ENCODE data around the gene CDC42BPB.
A peak's percentile ranks its signal among the peaks of the same experiment; 100 is the strongest.

CDC42BPB gene

DNA sequence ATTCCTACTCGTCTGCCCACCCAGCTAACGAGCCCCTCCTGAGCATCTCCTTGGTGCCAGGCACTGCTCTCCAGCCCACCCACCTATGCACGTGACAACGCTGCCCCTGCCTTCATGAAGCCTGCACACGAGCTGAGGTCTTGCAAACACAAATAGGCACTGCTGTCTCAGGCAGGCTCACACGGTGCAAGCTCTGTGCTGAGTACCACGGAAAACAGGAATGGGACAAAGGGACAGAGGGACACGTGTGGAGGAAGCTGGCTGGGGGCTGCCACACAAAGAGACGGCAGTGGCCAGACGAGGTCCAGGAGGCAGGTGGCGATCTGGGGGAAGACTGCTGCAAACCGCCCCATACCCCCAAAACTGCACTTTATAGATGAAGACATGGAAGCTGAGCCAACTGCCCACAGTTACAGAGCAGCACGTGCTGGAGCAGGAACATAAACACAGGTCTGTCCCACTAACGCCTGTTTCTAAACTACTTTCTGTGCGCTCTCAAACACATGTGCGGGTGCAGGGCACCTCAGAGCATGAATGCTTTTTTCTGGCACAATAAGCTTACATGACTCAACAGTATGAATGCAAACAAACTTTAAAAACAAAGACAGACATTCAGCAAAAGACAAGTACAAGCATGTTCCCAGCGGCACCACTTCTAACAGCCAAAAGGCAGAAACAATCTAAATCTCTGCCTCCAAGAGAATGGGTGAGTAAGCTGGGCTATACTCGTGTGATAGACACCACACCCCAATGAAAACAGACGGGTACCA is 70.4 kb downstream of the CDC42BPB start:
- peak; percentile 30 for DNase-seq

DNA sequence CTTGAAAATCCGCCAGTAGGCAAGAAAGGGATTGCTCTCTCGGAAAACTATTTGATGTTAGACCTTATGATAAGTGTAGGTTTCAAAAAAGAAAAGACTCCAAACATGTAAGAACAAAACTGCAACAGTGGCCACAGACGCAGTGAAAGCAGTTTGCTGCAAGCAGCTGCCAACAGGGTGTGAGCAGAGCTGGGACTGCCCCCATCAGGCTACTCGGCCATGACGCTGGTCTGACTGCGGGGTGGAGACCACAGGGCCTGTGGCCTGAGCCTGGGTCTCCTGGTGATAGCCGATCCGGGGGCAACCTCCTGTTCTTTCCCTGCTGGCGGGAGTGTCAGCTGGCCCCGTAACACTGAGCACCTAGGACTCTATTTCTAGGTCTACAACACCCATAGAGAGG is 71.7 kb downstream of the CDC42BPB start:
- DNase-seq: no peak

GRCh38 chr14:102984336-102985102 is 72.8 kb downstream of the CDC42BPB start:
- DNase-seq: no peak

DNA sequence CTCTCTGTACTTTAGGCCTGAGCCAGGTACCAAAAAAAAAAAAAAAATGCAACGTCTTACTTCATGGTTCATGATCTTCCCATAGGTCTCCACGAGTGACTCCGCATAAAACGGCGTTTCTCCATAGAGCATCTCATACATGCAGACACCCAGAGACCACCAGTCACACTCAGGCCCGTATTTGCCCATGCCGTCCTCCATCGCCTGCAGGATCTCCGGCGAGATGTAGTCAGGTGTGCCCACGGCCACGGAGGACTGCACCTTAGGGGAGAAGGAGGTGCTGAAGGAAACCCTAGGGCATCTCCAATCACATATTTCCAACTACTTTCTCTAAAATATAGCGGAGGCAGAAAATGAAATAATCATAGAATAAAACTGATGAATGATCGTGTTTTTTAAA is 73.9 kb downstream of the CDC42BPB start:
- no peak for DNase-seq

DNA sequence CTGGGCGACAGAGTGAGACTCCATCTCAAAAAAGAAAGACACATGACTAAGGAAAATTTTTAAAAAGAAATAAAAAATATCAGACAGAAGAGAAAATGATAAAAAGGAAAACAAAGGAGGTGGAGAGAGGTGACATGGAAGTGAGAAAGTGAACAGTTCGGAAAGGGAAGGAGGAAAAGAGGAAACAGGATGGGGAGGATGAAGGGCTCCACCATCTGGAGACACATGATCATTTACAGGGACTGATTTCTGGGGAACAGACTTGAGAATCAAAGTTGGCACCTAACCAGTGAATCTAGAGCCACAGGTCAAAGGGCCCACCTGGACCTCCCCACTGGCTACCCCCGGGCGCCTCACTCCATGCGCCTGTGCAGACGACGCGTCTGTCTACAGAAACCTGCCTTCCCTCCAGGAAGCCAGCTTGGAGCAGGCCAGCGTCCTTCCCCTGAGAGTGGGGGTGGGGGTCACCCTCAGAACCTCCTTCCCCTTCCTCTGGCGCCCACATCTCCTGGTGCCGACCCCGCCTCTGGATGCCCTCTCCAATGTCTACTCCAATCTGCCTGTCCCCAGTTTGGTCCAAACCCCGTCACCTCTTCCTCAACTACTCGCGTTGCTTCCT is 74.4 kb downstream of the CDC42BPB start:
- no peak for DNase-seq

- no peak for DNase-seq
Observed at GRCh38 chr14:102980409-102980810, 76.9 kb downstream of the CDC42BPB start.

DNA sequence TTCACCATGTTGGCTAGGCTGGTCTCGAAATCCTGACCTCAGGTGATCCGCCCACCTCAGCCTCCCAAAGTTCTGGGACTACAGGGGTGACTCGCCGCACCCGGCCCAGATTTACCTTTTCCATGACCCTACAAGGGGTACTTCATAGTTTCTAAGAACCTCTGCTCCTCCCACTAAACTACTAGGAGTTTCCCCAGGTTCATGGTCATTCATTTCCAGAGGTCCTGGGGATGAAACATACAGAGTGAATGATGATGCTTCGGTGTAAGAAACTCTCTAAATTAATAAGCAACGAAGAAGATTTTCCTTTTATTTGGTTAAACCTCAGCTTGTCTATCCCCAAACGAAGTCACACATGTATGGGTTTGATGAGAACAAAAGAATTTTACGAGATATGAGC is 77.9 kb downstream of the CDC42BPB start:
- DNase-seq: no peak

DNA sequence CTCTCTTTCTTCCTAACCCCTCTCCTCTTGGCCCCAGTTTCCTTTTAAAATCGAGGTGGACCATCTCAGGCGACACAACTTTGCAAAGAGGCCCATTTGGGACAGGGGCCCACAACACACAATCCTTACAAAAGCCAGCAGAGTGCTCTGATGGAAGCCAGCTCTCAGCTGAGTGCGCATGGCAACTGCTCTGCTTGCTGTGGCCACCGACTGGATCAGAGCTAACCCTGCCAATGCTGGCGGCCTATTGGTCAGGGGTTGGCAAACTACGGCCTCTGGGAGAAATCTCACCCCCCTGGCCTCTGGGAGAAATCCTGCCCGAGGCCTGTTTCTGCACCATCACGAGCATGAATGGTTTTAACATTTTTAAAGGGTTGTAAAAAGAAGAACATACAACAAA is 79.9 kb downstream of the CDC42BPB start:
- DNase-seq: no peak

DNA sequence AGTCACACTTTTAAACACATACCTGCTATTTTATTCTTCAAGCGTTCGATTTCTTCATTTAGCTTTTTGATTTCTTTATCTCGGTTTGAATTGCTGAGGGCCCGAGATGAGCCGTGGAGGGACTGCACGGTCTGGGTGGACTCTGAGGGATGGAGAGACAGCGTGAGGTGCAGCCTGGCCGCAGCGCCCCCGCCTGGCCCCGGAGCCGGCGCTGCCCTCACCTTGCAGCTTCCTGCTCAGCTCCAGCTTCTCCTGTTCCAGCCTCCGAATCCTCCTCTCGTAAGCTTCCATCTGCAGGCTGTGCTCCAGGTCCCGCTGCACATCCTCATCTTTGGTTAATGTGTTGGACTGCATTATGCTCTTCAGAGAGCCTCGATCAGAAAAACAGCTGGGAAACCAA is 81.7 kb downstream of the CDC42BPB start:
- DNase-seq: no peak

DNA sequence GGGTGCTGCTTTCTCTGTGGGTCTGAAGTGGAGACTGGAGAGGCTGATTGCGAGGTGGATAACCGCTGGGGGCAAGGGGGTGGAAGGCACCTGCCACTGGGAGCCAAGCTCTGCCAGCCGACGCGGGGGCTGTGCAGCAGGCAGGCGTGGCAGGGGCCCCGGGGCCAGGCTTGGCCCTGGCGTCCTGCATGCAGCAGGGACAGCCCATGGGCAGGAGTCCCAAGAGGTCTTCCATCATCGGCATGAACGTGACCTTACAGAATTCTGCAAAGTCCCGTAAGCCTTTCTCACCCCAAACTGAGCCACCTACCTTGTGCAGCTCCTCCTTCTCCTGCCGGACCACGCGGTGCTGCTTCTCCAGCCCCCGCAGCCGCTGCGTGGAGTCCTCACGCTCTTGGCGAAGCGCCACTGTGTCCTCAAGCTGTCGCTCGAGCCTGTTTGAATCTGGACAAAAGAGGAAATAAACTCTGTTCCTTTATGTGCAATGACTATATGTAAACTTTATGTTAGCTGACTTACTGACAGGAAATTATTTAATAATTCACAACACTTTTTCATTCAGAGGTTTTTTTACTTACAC is 83.6 kb downstream of the CDC42BPB start:
- no peak for DNase-seq

GRCh38 chr14:102971836-102972606 is 85.3 kb downstream of the CDC42BPB start:
- DNase-seq: no peak

- DNase-seq: no peak
Observed at GRCh38 chr14:102971314-102971713, 86.0 kb downstream of the CDC42BPB start.

DNA sequence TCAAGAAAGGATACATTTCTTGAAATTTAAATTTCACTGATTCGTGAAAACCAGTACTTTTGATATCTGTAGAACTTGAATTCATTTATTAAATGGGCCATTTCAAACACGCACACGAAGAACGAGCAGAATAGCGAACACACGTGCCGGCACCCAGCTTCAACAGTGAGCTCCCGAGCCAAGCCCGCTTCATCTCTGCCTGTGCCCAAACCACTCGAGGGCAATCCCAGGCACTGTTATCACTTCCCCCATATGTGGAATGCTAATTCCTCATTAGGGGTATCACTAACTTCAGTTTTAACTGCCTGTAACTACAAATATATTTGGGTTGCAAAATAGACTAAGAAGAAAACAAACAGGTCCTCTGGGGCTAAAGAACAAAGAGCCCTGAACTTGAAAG is 86.9 kb downstream of the CDC42BPB start:
- no peak for DNase-seq

DNA sequence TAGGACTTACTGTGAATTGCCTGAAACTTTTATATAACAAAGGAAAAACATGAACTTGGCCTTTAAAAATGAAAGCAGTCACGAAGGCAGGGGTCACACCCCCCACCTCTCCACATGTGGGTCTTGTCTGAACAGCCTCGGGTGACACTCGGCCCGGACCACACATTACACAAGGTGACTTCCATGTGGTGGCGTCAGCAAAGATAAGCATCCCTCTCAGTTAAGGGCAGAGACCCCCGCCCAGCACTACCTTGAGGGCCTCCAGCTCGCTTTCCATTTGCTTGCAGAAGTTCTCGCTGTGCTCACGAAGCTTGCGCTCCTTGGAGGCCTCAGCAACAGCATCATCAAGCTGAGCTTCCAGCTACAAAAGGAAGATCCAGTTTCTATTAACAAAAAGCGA is 87.4 kb downstream of the CDC42BPB start:
- DNase-seq: no peak

DNA sequence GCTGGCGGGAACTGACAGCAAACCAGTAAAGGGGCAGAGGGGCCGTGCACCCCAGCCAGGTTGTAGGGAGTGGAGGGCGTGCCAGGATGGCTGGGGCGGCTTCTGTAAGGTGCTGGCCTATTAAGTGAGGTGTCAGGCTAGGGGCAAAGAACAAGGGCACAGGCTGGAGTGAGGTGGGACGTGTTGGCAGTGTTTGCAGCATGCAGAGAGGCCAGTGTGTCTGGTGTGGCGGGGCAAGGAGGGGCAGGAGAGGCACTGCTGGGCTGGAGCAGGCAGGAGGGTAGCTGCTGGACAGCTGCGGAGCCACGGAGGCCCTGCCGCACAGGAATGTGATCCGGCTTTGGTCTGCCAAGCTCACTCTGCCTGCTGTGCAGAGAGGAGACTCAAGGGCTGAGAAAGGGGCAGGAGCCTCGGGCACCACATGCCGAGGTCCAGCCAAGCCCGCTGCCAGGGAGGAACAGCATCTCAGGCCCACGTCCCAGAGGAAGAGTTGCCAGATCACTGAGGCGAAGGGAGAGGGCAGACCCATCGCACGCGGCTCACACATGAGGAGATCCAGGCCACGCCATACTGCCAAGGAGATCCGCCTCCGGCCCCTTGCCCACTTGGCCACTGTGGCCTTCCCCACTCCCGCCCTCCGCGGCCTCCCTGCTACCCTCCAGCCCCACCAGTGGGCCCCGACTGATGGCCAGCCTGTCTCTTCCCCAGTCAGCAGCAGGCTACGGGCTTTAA is 88.1 kb downstream of the CDC42BPB start:
- DNase-seq: no peak

GRCh38 chr14:102968306-102968705 is 89.0 kb downstream of the CDC42BPB start:
- DNase-seq: no peak

GRCh38 chr14:102967506-102967795 is 89.9 kb downstream of the CDC42BPB start:
- no peak for DNase-seq

GRCh38 chr14:102966681-102967505 is 90.5 kb downstream of the CDC42BPB start:
- DNase-seq: no peak

- DNase-seq: no peak
Observed at GRCh38 chr14:102965971-102966655, 91.2 kb downstream of the CDC42BPB start.

GRCh38 chr14:102965282-102965681 is 92.1 kb downstream of the CDC42BPB start:
- no peak for DNase-seq
